Smooth muscle cell (in vitro differentiated cells): ENCODE data around the gene GOLGA6L9. TPM values are rescaled to one million over a fixed set of nuclear protein-coding genes. Genes with fewer than 3 reads are reported as not detected.
"Not testable (repeated sequence)": the region's sequence is repeated elsewhere in the genome, so short reads cannot be mapped to it uniquely, and the experiment has no call there.

Experiments used
- DNase-seq: peaks from one replicate; lab custom pipeline; 2025; ENCODE audit not compliant: unreplicated experiment; lab: John Stamatoyannopoulos, UW
- H2AFZ ChIP-seq: fragments of 200-600 bp; sonication (generic); 2 replicates; pipeline ENCODE4 v1.6.0; 2016; ENCODE audit warnings: antibody characterized with exemption, low read depth, mild to moderate bottlenecking
- H3F3A ChIP-seq: fragments of 200-600 bp; sonication (generic); 2 replicates; pipeline ENCODE4 v1.6.0; 2017; ENCODE audit warnings: antibody characterized with exemption, low read depth
- H3K27ac ChIP-seq: fragments of 200-600 bp; sonication (generic); 2 replicates; pipeline ENCODE4 v1.5.1; 2016; ENCODE audit warnings: low read depth, mild to moderate bottlenecking
- H3K27me3 ChIP-seq: fragments of 200-600 bp; sonication (generic); 2 replicates; pipeline ENCODE4 v1.6.1; 2016; ENCODE audit warnings: low read depth, mild to moderate bottlenecking
- H3K36me3 ChIP-seq: fragments of 200-600 bp; sonication (generic); 2 replicates; pipeline ENCODE4 v1.5.1; 2016; ENCODE audit warnings: low read depth
- H3K4me1 ChIP-seq: fragments of 200-600 bp; sonication (generic); 2 replicates; pipeline ENCODE4 v1.5.1; 2016; ENCODE audit warnings: low read depth
- H3K4me2 ChIP-seq: fragments of 200-600 bp; sonication (generic); 2 replicates; pipeline ENCODE4 v1.6.0; 2016; ENCODE audit warnings: mild to moderate bottlenecking
- H3K4me3 ChIP-seq: fragments of 200-600 bp; sonication (generic); 2 replicates; pipeline ENCODE4 v1.5.1; 2016; ENCODE audit warnings: mild to moderate bottlenecking
- H3K79me2 ChIP-seq: fragments of 200-600 bp; sonication (generic); 2 replicates; pipeline ENCODE4 v1.6.0; 2016; ENCODE audit warnings: low read depth, mild to moderate bottlenecking
- H3K9ac ChIP-seq: fragments of 200-600 bp; sonication (generic); 2 replicates; pipeline ENCODE4 v1.6.0; 2016; ENCODE audit warnings: low read depth
- H3K9me3 ChIP-seq: fragments of 200-600 bp; sonication (generic); replicated peaks from 2 replicates; pipeline ENCODE4 v1.5.1; 2016; ENCODE audit warnings: low read depth
- H4K20me1 ChIP-seq: fragments of 200-600 bp; sonication (generic); 2 replicates; pipeline ENCODE4 v1.6.0; 2016; ENCODE audit warnings: low read depth
- CTCF ChIP-seq: fragments of 200-600 bp; sonication (generic); IDR thresholded peaks from 2 replicates; pipeline ENCODE4 v1.5.1; 2017; ENCODE audit warnings: borderline replicate concordance, mild to moderate bottlenecking, antibody characterized with exemption; ENCODE audit not compliant: insufficient read depth, poor library complexity, severe bottlenecking
- WGBS: methylation state at CpG from one replicate; pipeline ENCODE4 v1.1.7; 2016; ENCODE audit warnings: low lambda C conversion rate; 5-methylcytosine and 5-hydroxymethylcytosine counted together
- polyA plus RNA-seq: library from polyadenylated mRNA; unstranded; fragments of >200 nt; fragmentation: Nextera tagmentation; extraction: Ambion mirVana; gene quantifications from 2 replicates; pipeline ENCODE4 v1.2.1, GENCODE V29; 2016
- total RNA-seq: library from RNA; depleted of rRNA; stranded (reverse); fragments of >200 nt; gene quantifications from 2 replicates; pipeline ENCODE4 v1.2.3, GENCODE V29; 2014

Gene GOLGA6L9
- total and polyA plus RNA-seq, 2 experiments from 2014 or later = 1.8 to 5.3 TPM

- no peaks in the 10 kb centered on the region for H4K20me1 ChIP-seq
- no peak for TF ChIP-seq CTCF
- no peaks in the 10 kb centered on the region for H3K27me3 ChIP-seq
- DNase-seq = no peak
- no peaks in the 10 kb centered on the region for H3F3A ChIP-seq
- 85% methylated on average over 3 of the region's 3 CpGs for WGBS
- no peaks in the 10 kb centered on the region for H3K36me3 ChIP-seq
- no peak overlapping the region for H3K9ac ChIP-seq
- no peak overlapping the region for H3K4me3 ChIP-seq
- H3K4me1 ChIP-seq = peaks cover 4% of the 10 kb centered on the region
- no peak overlapping the region for H3K27ac ChIP-seq
- H2AFZ ChIP-seq = no peak overlapping the region
- peaks cover 21% of the 10 kb centered on the region for H3K79me2 ChIP-seq
- no peak overlapping the region for H3K4me2 ChIP-seq
- no peaks in the 10 kb centered on the region for H3K9me3 ChIP-seq
Observed at GRCh38 chr15:82397817-82398216, 31.8 kb upstream of the GOLGA6L9 start.

- Histone ChIP-seq H3K4me2 (no peak overlapping the region), H2AFZ (no peak overlapping the region), H3K9me3 (no peaks in the 10 kb centered on the region), H3K9ac (no peak overlapping the region), H3K27me3 (no peaks in the 10 kb centered on the region), H4K20me1 (no peaks in the 10 kb centered on the region), H3K4me1 (no peaks in the 10 kb centered on the region), H3K4me3 (no peak overlapping the region), H3F3A (no peaks in the 10 kb centered on the region), H3K27ac (no peak overlapping the region), H3K36me3 (no peaks in the 10 kb centered on the region), H3K79me2 (peaks cover 21% of the 10 kb centered on the region)
- DNase-seq = no peak
- no CpG with 5 or more reads among the region's 1 CpG for WGBS
- no peak for TF ChIP-seq CTCF
Observed at GRCh38 chr15:82398785-82399184, 30.8 kb upstream of the GOLGA6L9 start.

GRCh38 chr15:82399366-82400103 lies 30.1 kb upstream of the GOLGA6L9 start:
- not testable (repeated sequence) for H3K9me3 ChIP-seq, DNase-seq, H3K4me1 ChIP-seq, H3K9ac ChIP-seq, H2AFZ ChIP-seq, H3K4me2 ChIP-seq, H3K27me3 ChIP-seq, H3K4me3 ChIP-seq, H4K20me1 ChIP-seq, H3K36me3 ChIP-seq, H3F3A ChIP-seq, H3K27ac ChIP-seq
- H3K79me2 ChIP-seq = peaks cover 19% of the 10 kb centered on the region
- WGBS = 90% methylated on average over 5 of the region's 5 CpGs

GRCh38 chr15:82401918-82402317 lies 27.7 kb upstream of the GOLGA6L9 start:
- not testable (repeated sequence) for H3K9ac ChIP-seq, H3K4me1 ChIP-seq, H3F3A ChIP-seq, H2AFZ ChIP-seq, H3K9me3 ChIP-seq, H3K4me3 ChIP-seq, H3K27me3 ChIP-seq, DNase-seq, H4K20me1 ChIP-seq, H3K4me2 ChIP-seq, H3K27ac ChIP-seq, H3K36me3 ChIP-seq
- WGBS = 92% methylated on average over 6 of the region's 6 CpGs
- peaks cover 17% of the 10 kb centered on the region for H3K79me2 ChIP-seq

GRCh38 chr15:82402341-82402740 lies 27.3 kb upstream of the GOLGA6L9 start:
- not testable (repeated sequence) for H3K27me3 ChIP-seq, DNase-seq, H3K4me2 ChIP-seq, H3K4me1 ChIP-seq, H3K9ac ChIP-seq, H4K20me1 ChIP-seq, H2AFZ ChIP-seq, H3K27ac ChIP-seq, H3K9me3 ChIP-seq, H3K4me3 ChIP-seq, H3K36me3 ChIP-seq, H3F3A ChIP-seq
- WGBS = 97% methylated on average over 1 of the region's 1 CpG
- H3K79me2 ChIP-seq = peaks cover 15% of the 10 kb centered on the region

- not testable (repeated sequence) for H2AFZ ChIP-seq, H3K36me3 ChIP-seq, H3K27ac ChIP-seq, H3F3A ChIP-seq, H3K4me1 ChIP-seq, H3K9me3 ChIP-seq, DNase-seq, H3K4me3 ChIP-seq, H4K20me1 ChIP-seq, H3K4me2 ChIP-seq, H3K9ac ChIP-seq, H3K27me3 ChIP-seq, H3K79me2 ChIP-seq
- 75% methylated on average over 2 of the region's 2 CpGs for WGBS
Observed at GRCh38 chr15:82406211-82406610, 23.4 kb upstream of the GOLGA6L9 start.

GRCh38 chr15:82410306-82410705 lies 19.3 kb upstream of the GOLGA6L9 start:
- not testable (repeated sequence) for H3K4me3 ChIP-seq, H3K4me2 ChIP-seq, H3K79me2 ChIP-seq, H3K9ac ChIP-seq, H3K27ac ChIP-seq, H2AFZ ChIP-seq, H3K4me1 ChIP-seq, H3K9me3 ChIP-seq, H3F3A ChIP-seq, H3K27me3 ChIP-seq, DNase-seq, H4K20me1 ChIP-seq, H3K36me3 ChIP-seq
- WGBS = 90% methylated on average over 4 of the region's 4 CpGs
